ENCODE data around the gene TBX4. TPM values are rescaled to one million over a fixed set of nuclear protein-coding genes. Genes with fewer than 3 reads are reported as not detected.

Gene TBX4
- total RNA-seq, 4 donors from 2014 or later, result not detected

- Histone ChIP-seq H3K4me3 (no peak overlapping the region), H3K9me3 (peaks cover 0 to 4% (median 0%) of the 10 kb centered on the region in 4 donors), H3K36me3 (no peaks in the 10 kb centered on the region), H3K27ac (replicated peaks in 1 of 4) (no peak overlapping the region), H3K4me1 (peaks cover 19 to 40% (median 32%) of the 10 kb centered on the region in 4 donors), H3K27me3 (peaks cover 0 to 84% (median 63%) of the 10 kb centered on the region in 4 donors)
- WGBS, result 67% methylated on average over 17 of the region's 17 CpGs
- TF ChIP-seq EP300 (IDR thresholded peaks at IDR 0.05), result no peak
- no peak for TF ChIP-seq CTCF (IDR thresholded peaks at IDR 0.05)
- TF ChIP-seq POLR2A (IDR thresholded peaks at IDR 0.05; ENCODE audit: low read depth), result no peak
- no peak for TF ChIP-seq POLR2AphosphoS5 (IDR thresholded peaks at IDR 0.05)
- DNase-seq (ENCODE audit: extremely low spot score), result no peak
- intact Hi-C loops (cut with DNase I), result no loop called here
Observed at GRCh38 chr17:61453566-61454380, 1.6 kb downstream of the TBX4 start.

- H3K4me3 ChIP-seq, result peak overlapping the region in 1 of 4 donors; percentile 9
- H3K36me3 ChIP-seq, result no peaks in the 10 kb centered on the region
- peaks cover 0 to 91% (median 65%) of the 10 kb centered on the region in 4 donors for H3K27me3 ChIP-seq
- intact Hi-C loops (cut with DNase I), result no loop called here
- DNase-seq (ENCODE audit: extremely low spot score), result no peak
- H3K27ac ChIP-seq (replicated peaks in 1 of 4), result no peak overlapping the region
- H3K4me1 ChIP-seq, result peaks cover 19 to 40% (median 32%) of the 10 kb centered on the region in 4 donors
- H3K9me3 ChIP-seq, result peaks cover 0 to 4% (median 0%) of the 10 kb centered on the region in 4 donors
- TF ChIP-seq CTCF (IDR thresholded peaks at IDR 0.05) (no peak), POLR2AphosphoS5 (IDR thresholded peaks at IDR 0.05) (no peak), EP300 (IDR thresholded peaks at IDR 0.05) (no peak), POLR2A (IDR thresholded peaks at IDR 0.05; ENCODE audit: low read depth) (no peak)
- WGBS, result 55% methylated on average over 48 of the region's 86 CpGs
Observed at GRCh38 chr17:61454381-61455323, 2.4 kb downstream of the TBX4 start.

- H3K9me3 ChIP-seq, result peaks cover 0 to 4% (median 0%) of the 10 kb centered on the region in 4 donors
- intact Hi-C loops (cut with DNase I), result no loop called here
- H3K4me1 ChIP-seq, result peaks cover 19 to 40% (median 32%) of the 10 kb centered on the region in 4 donors
- 69% methylated on average over 18 of the region's 18 CpGs for WGBS
- TF ChIP-seq POLR2A (IDR thresholded peaks at IDR 0.05; ENCODE audit: low read depth) (no peak), CTCF (IDR thresholded peaks at IDR 0.05) (no peak), POLR2AphosphoS5 (IDR thresholded peaks at IDR 0.05) (no peak), EP300 (IDR thresholded peaks at IDR 0.05) (no peak)
- H3K27me3 ChIP-seq, result peaks cover 0 to 97% (median 65%) of the 10 kb centered on the region in 4 donors
- no peak for DNase-seq (ENCODE audit: extremely low spot score)
- H3K4me3 ChIP-seq, result no peak overlapping the region
- H3K27ac ChIP-seq (replicated peaks in 1 of 4), result no peak overlapping the region
- no peaks in the 10 kb centered on the region for H3K36me3 ChIP-seq
Observed at GRCh38 chr17:61455324-61456060, 3.3 kb downstream of the TBX4 start.

GRCh38 chr17:61456061-61456681 lies 3.9 kb downstream of the TBX4 start:
- Histone ChIP-seq H3K36me3 (no peaks in the 10 kb centered on the region), H3K27me3 (peaks cover 0 to 97% (median 60%) of the 10 kb centered on the region in 4 donors), H3K27ac (replicated peaks in 1 of 4) (no peak overlapping the region), H3K4me3 (no peak overlapping the region), H3K4me1 (peaks cover 19 to 40% (median 33%) of the 10 kb centered on the region in 4 donors), H3K9me3 (peaks cover 0 to 4% (median 0%) of the 10 kb centered on the region in 4 donors)
- DNase-seq (ENCODE audit: extremely low spot score), result no peak
- no CpG with 5 or more reads among the region's 47 CpGs for WGBS
- TF ChIP-seq CTCF (IDR thresholded peaks at IDR 0.05) (no peak), POLR2AphosphoS5 (IDR thresholded peaks at IDR 0.05) (no peak), POLR2A (IDR thresholded peaks at IDR 0.05; ENCODE audit: low read depth) (no peak), EP300 (IDR thresholded peaks at IDR 0.05) (no peak)
- intact Hi-C loops (cut with DNase I), result no loop called here
